Parathyroid adenoma (tissue), 2 donors: ENCODE results near the gene PLEKHA8.
A peak's percentile ranks its signal among the peaks of the same experiment; 100 is the strongest.

Source experiments
- H2AFZ ChIP-seq: fragments of 300-600 bp; sonication (generic); one replicate; pipeline ENCODE4 v1.7.0; 2017; ENCODE audit warnings: antibody characterized with exemption, mild to moderate bottlenecking
- H3K27ac ChIP-seq: fragments of 300-600 bp; sonication (generic); one replicate; pipeline ENCODE4 v1.7.0; 2017
- H3K27me3 ChIP-seq: fragments of 300-600 bp; sonication (generic); one replicate; pipeline ENCODE4 v1.7.0; 2017; ENCODE audit warnings: low read length; ENCODE audit not compliant: control insufficient read depth, insufficient read depth
- H3K36me3 ChIP-seq: fragments of 300-600 bp; sonication (generic); one replicate; pipeline ENCODE4 v1.7.0; 2017; ENCODE audit warnings: low read length; ENCODE audit not compliant: control insufficient read depth, insufficient read depth
- H3K4me1 ChIP-seq: fragments of 300-600 bp; sonication (generic); one replicate; pipeline ENCODE4 v1.7.0; 2017; ENCODE audit warnings: control low read depth
- H3K4me2 ChIP-seq: fragments of 300-600 bp; sonication (generic); one replicate; pipeline ENCODE4 v1.7.0; 2017; ENCODE audit warnings: low read length
- H3K4me3 ChIP-seq: fragments of 300-600 bp; sonication (generic); one replicate; pipeline ENCODE4 v1.7.0; 2017; ENCODE audit warnings: low read depth, low read length
- H3K79me2 ChIP-seq: fragments of 300-600 bp; sonication (generic); one replicate; pipeline ENCODE4 v1.7.0; 2017; ENCODE audit warnings: control low read depth
- H3K9ac ChIP-seq: fragments of 300-600 bp; sonication (generic); one replicate; pipeline ENCODE4 v1.7.0; 2017; ENCODE audit warnings: mild to moderate bottlenecking
- H3K9me3 ChIP-seq: fragments of 300-600 bp; sonication (generic); one replicate; pipeline ENCODE4 v1.7.0; 2017; ENCODE audit warnings: low read length; ENCODE audit not compliant: control insufficient read depth
- CTCF ChIP-seq: fragments of 300-600 bp; sonication (generic); IDR thresholded peaks from one replicate; pipeline ENCODE4 v1.7.0; 2017; ENCODE audit warnings: antibody characterized with exemption, mild to moderate bottlenecking
- donor health status: primary hyperparathyroidism.

The PLEKHA8 gene

DNA sequence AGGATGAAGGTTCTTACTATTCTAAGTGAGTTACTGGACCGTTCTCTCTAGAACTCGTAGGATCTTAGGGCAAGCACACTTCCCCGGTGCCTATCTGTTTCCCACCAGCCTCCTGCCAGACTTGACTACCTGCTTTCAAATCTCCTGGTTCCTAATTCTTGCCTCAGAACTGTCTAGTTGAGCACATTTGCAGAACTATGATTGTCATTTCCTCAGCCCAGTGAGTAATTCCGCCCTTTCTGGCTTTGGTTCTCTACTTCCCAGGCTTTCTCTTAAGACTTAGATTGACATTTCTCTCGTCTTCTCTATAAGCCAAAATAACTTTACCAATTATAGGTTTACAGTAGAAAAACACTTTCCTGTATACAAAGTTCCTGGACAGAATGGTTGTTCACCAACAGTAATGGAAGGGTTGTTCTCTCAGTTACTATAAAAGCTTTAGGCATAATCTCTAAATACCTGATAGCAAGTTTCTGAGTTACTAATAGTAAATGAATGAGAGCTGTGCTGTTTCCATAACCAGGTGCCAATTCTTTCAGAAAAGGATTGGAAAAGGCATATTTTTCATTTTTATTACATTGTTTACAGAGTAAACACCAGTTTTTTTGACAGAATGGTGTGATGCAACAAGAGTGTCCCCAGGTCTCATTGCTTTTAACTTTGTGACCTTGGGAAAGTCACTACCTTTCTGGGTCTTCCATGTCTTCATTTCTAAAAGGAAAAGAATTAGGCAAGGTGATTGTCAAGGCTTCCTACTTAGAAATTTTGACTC, 41.1 kb downstream of the PLEKHA8 start:
- Histone ChIP-seq H3K27me3 (no peaks in the 10 kb centered on the region), H3K36me3 (no peaks in the 10 kb centered on the region), H3K9ac (no peak overlapping the region), H3K4me3 (no peak overlapping the region), H3K4me2 (no peak overlapping the region), H3K4me1 (no peaks in the 10 kb centered on the region), H3K79me2 (no peaks in the 10 kb centered on the region), H3K9me3 (no peaks in the 10 kb centered on the region), H3K27ac (no peak overlapping the region), H2AFZ (no peak overlapping the region)
- TF ChIP-seq CTCF, result no peak

- no peak overlapping the region for H3K9ac ChIP-seq
Measured at GRCh38 chr7:30070052-30070451, 41.8 kb downstream of the PLEKHA8 start.

GRCh38 chr7:30072735-30073134, 44.5 kb downstream of the PLEKHA8 start:
- no peak for TF ChIP-seq CTCF
- Histone ChIP-seq H2AFZ (no peak overlapping the region), H3K36me3 (no peaks in the 10 kb centered on the region), H3K4me3 (no peak overlapping the region), H3K9ac (no peak overlapping the region), H3K4me1 (no peaks in the 10 kb centered on the region), H3K27me3 (no peaks in the 10 kb centered on the region), H3K9me3 (no peaks in the 10 kb centered on the region), H3K4me2 (no peak overlapping the region), H3K27ac (no peak overlapping the region), H3K79me2 (no peaks in the 10 kb centered on the region)

More at GRCh38 chr7:30070052-30070451, 41.8 kb downstream of the PLEKHA8 start:
- TF ChIP-seq CTCF, result no peak
- Histone ChIP-seq H3K4me3 (no peak overlapping the region), H3K27ac (no peak overlapping the region), H3K79me2 (no peaks in the 10 kb centered on the region), H3K36me3 (no peaks in the 10 kb centered on the region), H3K4me1 (no peaks in the 10 kb centered on the region), H2AFZ (no peak overlapping the region), H3K27me3 (no peaks in the 10 kb centered on the region), H3K9me3 (no peaks in the 10 kb centered on the region), H3K4me2 (no peak overlapping the region)

DNA sequence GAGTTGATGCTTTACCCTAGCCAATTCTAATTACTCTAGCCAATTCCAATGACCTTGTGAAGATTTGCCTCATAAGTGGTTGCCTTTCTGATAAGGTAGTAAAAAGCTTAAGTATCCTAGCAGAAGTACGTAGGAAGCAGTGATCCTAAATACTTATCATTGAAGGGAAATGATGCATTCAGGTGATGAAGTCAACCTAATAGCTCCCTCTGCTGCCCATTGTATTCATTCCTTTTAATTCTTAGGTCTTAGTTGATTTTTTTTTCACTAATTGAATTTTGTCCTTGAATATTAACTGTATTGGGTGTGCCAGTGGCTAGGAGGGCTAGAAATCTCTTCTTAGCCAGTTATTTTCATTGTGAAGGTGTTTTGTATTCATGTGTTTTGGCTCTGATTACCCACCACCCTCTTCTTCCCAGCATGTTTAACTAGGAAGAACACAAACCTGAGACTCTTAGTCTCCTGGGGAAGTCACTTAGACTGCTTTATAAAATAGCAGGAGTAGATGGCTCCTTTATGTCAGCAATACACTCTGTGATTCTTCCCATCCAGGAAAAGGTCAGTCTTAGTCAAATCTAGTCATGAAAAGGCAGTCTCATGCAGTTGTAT, 46.3 kb downstream of the PLEKHA8 start:
- H3K9ac ChIP-seq, result no peak overlapping the region
- H2AFZ ChIP-seq, result no peak overlapping the region
- no peaks in the 10 kb centered on the region for H3K79me2 ChIP-seq
- no peaks in the 10 kb centered on the region for H3K4me1 ChIP-seq
- H3K27me3 ChIP-seq, result no peaks in the 10 kb centered on the region
- no peak overlapping the region for H3K4me3 ChIP-seq
- no peak overlapping the region for H3K4me2 ChIP-seq
- no peaks in the 10 kb centered on the region for H3K36me3 ChIP-seq
- no peak overlapping the region for H3K27ac ChIP-seq
- TF ChIP-seq CTCF, result peak; percentile 39
- H3K9me3 ChIP-seq, result no peaks in the 10 kb centered on the region
